Neural cell (in vitro differentiated cells): ENCODE measurements around the gene SETD2. TPM values are rescaled to one million over a fixed set of nuclear protein-coding genes. Genes with fewer than 3 reads are reported as not detected.

ENCODE experiments used
- H2AFZ ChIP-seq: fragments of 200-600, 300-800 bp; sonication (generic), shearing (Covaris generic); 2 replicates; pipeline ENCODE4 v1.6.0; 2014; ENCODE audit warnings: low read depth, mild to moderate bottlenecking, antibody characterized with exemption, low read length, moderate library complexity
- H3F3A ChIP-seq: fragments of 200-600 bp; shearing (Covaris generic); 2 replicates; pipeline ENCODE4 v1.6.1; 2016; ENCODE audit warnings: mild to moderate bottlenecking, moderate library complexity, mixed read lengths, antibody characterized with exemption, low read length; ENCODE audit not compliant: insufficient read depth, poor library complexity, severe bottlenecking
- H3K27ac ChIP-seq: fragments of 200-600, 300-800 bp; sonication (generic), shearing (Covaris generic); 2 replicates; pipeline ENCODE4 v1.5.1; 2014; ENCODE audit warnings: mild to moderate bottlenecking, low read length, moderate library complexity
- H3K27me3 ChIP-seq: fragments of 300-800, 200-600 bp; sonication (generic), shearing (Covaris generic); 2 replicates; pipeline ENCODE4 v1.6.0; 2014; ENCODE audit warnings: mild to moderate bottlenecking, low read depth, low read length, moderate library complexity; ENCODE audit not compliant: insufficient read depth
- H3K36me3 ChIP-seq: fragments of 300-800, 200-600 bp; sonication (generic), shearing (Covaris generic); 2 replicates; pipeline ENCODE4 v1.5.1; 2014; ENCODE audit warnings: mild to moderate bottlenecking, antibody characterized with exemption, low read length, moderate library complexity; ENCODE audit not compliant: insufficient read depth
- H3K4me2 ChIP-seq: fragments of 300-800, 200-600 bp; sonication (generic), shearing (Covaris generic); 2 replicates; pipeline ENCODE4 v1.6.0; 2014; ENCODE audit warnings: mild to moderate bottlenecking, low read length
- H3K4me3 ChIP-seq: fragments of 300-800, 200-600 bp; sonication (generic), shearing (Covaris generic); 2 replicates; pipeline ENCODE4 v1.5.1; 2014; ENCODE audit warnings: mild to moderate bottlenecking, low read length, moderate library complexity
- H3K79me2 ChIP-seq: fragments of 200-600 bp; shearing (Covaris generic); replicated peaks from 2 replicates; pipeline ENCODE4 v1.6.0; 2014; ENCODE audit warnings: mild to moderate bottlenecking, low read length, moderate library complexity; ENCODE audit not compliant: insufficient read depth
- H3K9ac ChIP-seq: fragments of 300-800, 200-600 bp; sonication (generic), shearing (Covaris generic); 2 replicates; pipeline ENCODE4 v1.6.1; 2016; ENCODE audit warnings: mild to moderate bottlenecking, low read length, mixed read lengths
- H3K9me2 ChIP-seq: fragments of 200-600 bp; shearing (Covaris generic); 2 replicates; pipeline ENCODE4 v1.6.1; 2016; ENCODE audit warnings: mild to moderate bottlenecking, low read length, mixed read lengths; ENCODE audit not compliant: insufficient read depth
- H3K9me3 ChIP-seq: fragments of 200-600, 300-800 bp; sonication (generic), shearing (Covaris generic); 2 replicates; pipeline ENCODE4 v1.6.1; 2016; ENCODE audit warnings: mild to moderate bottlenecking, mixed run types, low read length, moderate library complexity, mixed read lengths
- H4K20me1 ChIP-seq: fragments of 200-600 bp; shearing (Covaris generic); 2 replicates; pipeline ENCODE4 v1.6.1; 2016; ENCODE audit warnings: mild to moderate bottlenecking, mixed run types; ENCODE audit not compliant: insufficient read depth
- CTCF ChIP-seq: fragments of 450-650 bp; IDR thresholded peaks from 2 replicates; pipeline ENCODE4 v1.5.1; 2014; ENCODE audit warnings: antibody characterized with exemption, mild to moderate bottlenecking, moderate library complexity; ENCODE audit not compliant: poor library complexity, severe bottlenecking
- EP300 ChIP-seq: fragments of 450-650 bp; conservative IDR thresholded peaks from 2 replicates; pipeline ENCODE4 v1.6.1; 2014; ENCODE audit warnings: antibody characterized with exemption, mild to moderate bottlenecking, moderate library complexity; ENCODE audit not compliant: poor library complexity, severe bottlenecking
- EZH2 ChIP-seq: fragments of 200-600, 300-800 bp; shearing (Covaris generic), sonication (generic); IDR thresholded peaks from 2 replicates; pipeline ENCODE4 v1.6.1; 2014; ENCODE audit warnings: antibody characterized with exemption, low read length, borderline replicate concordance, mild to moderate bottlenecking; ENCODE audit not compliant: insufficient read depth, poor library complexity, severe bottlenecking
- MXI1 ChIP-seq: fragments of 450-650 bp; conservative IDR thresholded peaks from 2 replicates; pipeline ENCODE4 v1.6.1; 2014; ENCODE audit warnings: antibody characterized with exemption, mild to moderate bottlenecking; ENCODE audit not compliant: poor library complexity, severe bottlenecking
- POLR2AphosphoS5 ChIP-seq: IDR thresholded peaks from 2 replicates; pipeline ENCODE4 v1.6.1; 2012
- RAD21 ChIP-seq: fragments of 450-650 bp; conservative IDR thresholded peaks from 2 replicates; pipeline ENCODE4 v1.6.1; 2014; ENCODE audit warnings: antibody characterized with exemption, mild to moderate bottlenecking, moderate library complexity
- REST ChIP-seq: IDR thresholded peaks from 2 replicates; pipeline ENCODE4 v1.6.1; 2012; ENCODE audit warnings: borderline replicate concordance
- SMC3 ChIP-seq: fragments of 450-650 bp; conservative IDR thresholded peaks from 2 replicates; pipeline ENCODE4 v1.6.1; 2014; ENCODE audit warnings: antibody characterized with exemption, mild to moderate bottlenecking, moderate library complexity; ENCODE audit not compliant: poor library complexity
- TAF1 ChIP-seq: IDR thresholded peaks from 2 replicates; pipeline ENCODE4 v1.6.1; 2012; ENCODE audit warnings: low read depth
- polyA plus RNA-seq: library from polyadenylated mRNA; depleted of rRNA; stranded (reverse); fragments of >200 nt; gene quantifications from 2 replicates; pipeline ENCODE4 v1.2.3, GENCODE V29; 2014

Gene SETD2
- polyA plus RNA-seq, 1 donor from 2014 or later = 18.4 TPM

- H3K4me2 ChIP-seq = no peak overlapping the region
- no peak overlapping the region for H3K4me3 ChIP-seq
- no peaks in the 10 kb centered on the region for H3K9me2 ChIP-seq
- no peaks in the 10 kb centered on the region for H3K79me2 ChIP-seq
- H3K9me3 ChIP-seq = no peaks in the 10 kb centered on the region
- no peaks in the 10 kb centered on the region for H3F3A ChIP-seq
- H3K27ac ChIP-seq = no peak overlapping the region
- TF ChIP-seq CTCF (no peak), REST (no peak), EP300 (no peak), RAD21 (no peak), EZH2 (no peak), SMC3 (no peak), TAF1 (no peak), MXI1 (no peak), POLR2AphosphoS5 (no peak)
- H3K9ac ChIP-seq = no peak overlapping the region
- no peaks in the 10 kb centered on the region for H3K27me3 ChIP-seq
- H3K36me3 ChIP-seq = no peaks in the 10 kb centered on the region
- no peaks in the 10 kb centered on the region for H4K20me1 ChIP-seq
- H2AFZ ChIP-seq = no peak overlapping the region
These were observed 12.7 kb upstream of the SETD2 start for GRCh38 chr3:47176582-47176981.

GRCh38 chr3:47163169-47164006, 525 bp downstream of the SETD2 start:
- TF ChIP-seq POLR2AphosphoS5 (no peak), CTCF (no peak), MXI1 (no peak), EP300 (no peak), SMC3 (no peak), REST (no peak), EZH2 (no peak), RAD21 (no peak), TAF1 (no peak)
- H4K20me1 ChIP-seq = peaks cover 15% of the 10 kb centered on the region
- no peaks in the 10 kb centered on the region for H3K9me2 ChIP-seq
- no peaks in the 10 kb centered on the region for H3K36me3 ChIP-seq
- H3K4me2 ChIP-seq = peak overlapping the region; percentile 90
- no peak overlapping the region for H2AFZ ChIP-seq
- peak overlapping the region; percentile 92 for H3K9ac ChIP-seq
- peak overlapping the region; percentile 94 for H3K27ac ChIP-seq
- peaks cover 69% of the 10 kb centered on the region for H3K79me2 ChIP-seq
- peak overlapping the region; percentile 99 for H3K4me3 ChIP-seq
- H3K27me3 ChIP-seq = no peaks in the 10 kb centered on the region
- H3K9me3 ChIP-seq = no peaks in the 10 kb centered on the region
- H3F3A ChIP-seq = peaks cover 3% of the 10 kb centered on the region
